K562 (cell line): ENCODE measurements around the gene SMG6.

ENCODE experiments used
- BHLHE40 ChIP-seq: IDR thresholded peaks from 2 replicates; pipeline ENCODE4 v1.6.1; 2011; ENCODE audit warnings: low read length, improper control_type of control experiment
- BRD4 ChIP-seq: fragments of 200-600 bp; sonication (generic); IDR thresholded peaks from 2 replicates; pipeline ENCODE4 v1.6.1; 2017; ENCODE audit warnings: inconsistent platforms
- ESRRA ChIP-seq: fragments of 450-650 bp; IDR thresholded peaks from 2 replicates; pipeline ENCODE4 v1.6.1; 2014; ENCODE audit warnings: low read depth, mild to moderate bottlenecking, moderate library complexity, borderline replicate concordance
- GATA2 ChIP-seq: sonication (generic); formaldehyde crosslinking; IDR thresholded peaks from 2 replicates; pipeline ENCODE4 v1.4.0; 2020; ENCODE audit warnings: mild to moderate bottlenecking, missing genetic modification reagents
- NRF1 ChIP-seq, 2 experiments: fragments of 450-650 bp; IDR thresholded peaks in 1 of 2; conservative IDR thresholded peaks in 1 of 2; 2 replicates each; pipeline ENCODE4 v1.6.1; 2014; ENCODE audit warnings: mild to moderate bottlenecking in 2 of 2
- PHF20 ChIP-seq: fragments of 450-650 bp; IDR thresholded peaks from 2 replicates; pipeline ENCODE4 v1.6.1; 2018; ENCODE audit not compliant: partially characterized antibody
- WHSC1 ChIP-seq: IDR thresholded peaks from one replicate; pipeline ENCODE4 v1.6.1; 2012; ENCODE audit warnings: low read length, control low read depth, inconsistent platforms
- TF ChIP-seq, protein P1 (sequence below), 3 experiments: IDR thresholded peaks in 2 of 3; conservative IDR thresholded peaks in 1 of 3; 2 replicates each; pipeline ENCODE4 v1.5.1; 2011 to 2012; ENCODE audit warnings: low read length in 3 of 3, mild to moderate bottlenecking in 3 of 3, control low read depth in 2 of 3, improper control_type of control experiment in 1 of 3, inconsistent platforms in 1 of 3, low read depth in 1 of 3, mixed read lengths in 1 of 3, moderate library complexity in 1 of 3; ENCODE audit not compliant: insufficient read depth in 2 of 3
- TF ChIP-seq, protein P2 (sequence below): fragments of 450-650 bp; IDR thresholded peaks from 2 replicates; pipeline ENCODE4 v1.6.1; 2017; ENCODE audit warnings: antibody characterized with exemption

DNA sequence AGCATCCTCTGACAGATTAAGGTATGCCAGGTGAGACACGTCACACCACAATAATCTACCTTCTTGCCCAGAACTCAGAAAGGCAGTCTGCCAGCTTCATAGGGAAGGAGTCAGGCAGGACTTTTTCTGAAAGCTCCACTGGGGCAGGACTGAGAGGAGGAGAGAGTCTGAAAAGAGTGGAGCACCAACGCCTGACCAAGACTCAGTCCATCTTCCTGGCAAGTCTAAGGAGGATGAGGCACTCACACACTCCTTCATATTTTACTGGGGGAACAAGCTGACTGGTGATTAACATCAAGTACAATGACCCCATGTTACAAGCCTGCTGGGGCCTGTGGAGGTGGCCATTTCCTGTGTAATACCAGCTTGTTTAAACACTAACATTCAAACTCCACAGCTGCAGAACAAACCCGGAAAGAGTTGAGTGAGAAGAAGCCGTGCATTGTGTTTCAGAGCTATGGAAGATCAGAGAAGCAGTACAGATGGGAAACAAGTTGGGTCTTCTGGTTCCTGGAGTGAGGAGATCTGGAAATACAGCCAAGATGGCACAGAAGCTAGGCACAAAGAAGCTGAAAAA, 126.3 kb downstream of the SMG6 start:
- TF ChIP-seq, protein P1, sequence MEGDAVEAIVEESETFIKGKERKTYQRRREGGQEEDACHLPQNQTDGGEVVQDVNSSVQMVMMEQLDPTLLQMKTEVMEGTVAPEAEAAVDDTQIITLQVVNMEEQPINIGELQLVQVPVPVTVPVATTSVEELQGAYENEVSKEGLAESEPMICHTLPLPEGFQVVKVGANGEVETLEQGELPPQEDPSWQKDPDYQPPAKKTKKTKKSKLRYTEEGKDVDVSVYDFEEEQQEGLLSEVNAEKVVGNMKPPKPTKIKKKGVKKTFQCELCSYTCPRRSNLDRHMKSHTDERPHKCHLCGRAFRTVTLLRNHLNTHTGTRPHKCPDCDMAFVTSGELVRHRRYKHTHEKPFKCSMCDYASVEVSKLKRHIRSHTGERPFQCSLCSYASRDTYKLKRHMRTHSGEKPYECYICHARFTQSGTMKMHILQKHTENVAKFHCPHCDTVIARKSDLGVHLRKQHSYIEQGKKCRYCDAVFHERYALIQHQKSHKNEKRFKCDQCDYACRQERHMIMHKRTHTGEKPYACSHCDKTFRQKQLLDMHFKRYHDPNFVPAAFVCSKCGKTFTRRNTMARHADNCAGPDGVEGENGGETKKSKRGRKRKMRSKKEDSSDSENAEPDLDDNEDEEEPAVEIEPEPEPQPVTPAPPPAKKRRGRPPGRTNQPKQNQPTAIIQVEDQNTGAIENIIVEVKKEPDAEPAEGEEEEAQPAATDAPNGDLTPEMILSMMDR (IDR thresholded peaks at IDR 0.05 in 2 of 3, conservative IDR thresholded peaks at IDR 0.05 in 1 of 3; ENCODE audit: insufficient read depth in 2 of 3, low read depth in 1 of 3, low read length in 3 of 3) = no peak
- TF ChIP-seq ESRRA = no peak
- TF ChIP-seq BHLHE40 = no peak
- no peak for TF ChIP-seq BRD4
- TF ChIP-seq, protein P2, sequence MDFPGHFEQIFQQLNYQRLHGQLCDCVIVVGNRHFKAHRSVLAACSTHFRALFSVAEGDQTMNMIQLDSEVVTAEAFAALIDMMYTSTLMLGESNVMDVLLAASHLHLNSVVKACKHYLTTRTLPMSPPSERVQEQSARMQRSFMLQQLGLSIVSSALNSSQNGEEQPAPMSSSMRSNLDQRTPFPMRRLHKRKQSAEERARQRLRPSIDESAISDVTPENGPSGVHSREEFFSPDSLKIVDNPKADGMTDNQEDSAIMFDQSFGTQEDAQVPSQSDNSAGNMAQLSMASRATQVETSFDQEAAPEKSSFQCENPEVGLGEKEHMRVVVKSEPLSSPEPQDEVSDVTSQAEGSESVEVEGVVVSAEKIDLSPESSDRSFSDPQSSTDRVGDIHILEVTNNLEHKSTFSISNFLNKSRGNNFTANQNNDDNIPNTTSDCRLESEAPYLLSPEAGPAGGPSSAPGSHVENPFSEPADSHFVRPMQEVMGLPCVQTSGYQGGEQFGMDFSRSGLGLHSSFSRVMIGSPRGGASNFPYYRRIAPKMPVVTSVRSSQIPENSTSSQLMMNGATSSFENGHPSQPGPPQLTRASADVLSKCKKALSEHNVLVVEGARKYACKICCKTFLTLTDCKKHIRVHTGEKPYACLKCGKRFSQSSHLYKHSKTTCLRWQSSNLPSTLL = no peak
- no peak for TF ChIP-seq NRF1 (conservative IDR thresholded peaks at IDR 0.05 in 1 of 2, IDR thresholded peaks at IDR 0.05 in 1 of 2)
- TF ChIP-seq GATA2 (CRISPR knock-in tag) = no peak
- no peak for TF ChIP-seq WHSC1
- TF ChIP-seq PHF20 = no peak
